Fibroblast of lung (primary cell): ENCODE measurements around the gene FDXR. TPM values are rescaled to one million over a fixed set of nuclear protein-coding genes. Genes with fewer than 3 reads are reported as not detected.

Source experiments
- DNase-seq, 2 donors: peaks; one replicate each; pipeline versions ENCODE4 v3.0.0 to v3.0.0-alpha.2; 2010; ENCODE audit warnings: low read depth in 2 of 2
- H2AFZ ChIP-seq: 2 replicates; pipeline ENCODE4 v1.5.1; 2012; ENCODE audit warnings: low read length, control low read depth, inconsistent platforms
- H3K27ac ChIP-seq: 2 replicates; pipeline ENCODE4 v1.5.1; 2011; ENCODE audit warnings: low read length, control low read depth; ENCODE audit not compliant: insufficient read depth
- H3K27me3 ChIP-seq: 2 replicates; pipeline ENCODE4 v1.5.1; 2011; ENCODE audit warnings: mild to moderate bottlenecking, low read length; ENCODE audit not compliant: control insufficient read depth, insufficient read depth
- H3K36me3 ChIP-seq: 2 replicates; pipeline ENCODE4 v1.5.1; 2011; ENCODE audit warnings: low read length; ENCODE audit not compliant: control insufficient read depth, insufficient read depth
- H3K4me1 ChIP-seq: 2 replicates; pipeline ENCODE4 v1.5.1; 2011; ENCODE audit warnings: low read length; ENCODE audit not compliant: control insufficient read depth, insufficient read depth; ENCODE audit errors: extremely low read depth
- H3K4me2 ChIP-seq: 2 replicates; pipeline ENCODE4 v1.5.1; 2011; ENCODE audit warnings: low read length, control low read depth; ENCODE audit not compliant: insufficient read depth; ENCODE audit errors: extremely low read depth
- H3K4me3 ChIP-seq, 4 experiments: fragments of 200-600 bp in 1 of 4; sonication (generic) in 1 of 4; replicated peaks in 1 of 4; 2 replicates each; pipeline ENCODE4 v1.5.1; 2011 to 2016; ENCODE audit warnings: low read length in 4 of 4, low read depth in 3 of 4, mild to moderate bottlenecking in 3 of 4, control low read depth in 2 of 4, inconsistent platforms in 1 of 4, mixed read lengths in 1 of 4; ENCODE audit not compliant: insufficient read depth in 1 of 4; ENCODE audit errors: control extremely low read depth in 1 of 4
- H3K79me2 ChIP-seq: 2 replicates; pipeline ENCODE4 v1.5.1; 2012; ENCODE audit warnings: mild to moderate bottlenecking, low read length, inconsistent platforms; ENCODE audit not compliant: control insufficient read depth, insufficient read depth
- H3K9ac ChIP-seq: 2 replicates; pipeline ENCODE4 v1.5.1; 2011; ENCODE audit warnings: mild to moderate bottlenecking, low read length, control low read depth; ENCODE audit not compliant: insufficient read depth
- H3K9me3 ChIP-seq: 2 replicates; pipeline ENCODE4 v1.5.1; 2012; ENCODE audit warnings: low read depth, low read length; ENCODE audit not compliant: control insufficient read depth, insufficient read depth
- H4K20me1 ChIP-seq: 2 replicates; pipeline ENCODE4 v1.5.1; 2011; ENCODE audit warnings: low read length; ENCODE audit not compliant: control insufficient read depth, insufficient read depth; ENCODE audit errors: extremely low read depth
- EZH2 ChIP-seq: IDR thresholded peaks from 2 replicates; pipeline ENCODE4 v1.5.1; 2012; ENCODE audit warnings: low read length, control low read depth, mild to moderate bottlenecking; ENCODE audit errors: missing control alignments
- polyA plus RNA-seq, 2 donors: library from polyadenylated mRNA; depleted of rRNA in 1 of 2; stranded (reverse) in 1 of 2; unstranded in 1 of 2; fragments of >200 nt; gene quantifications; 2 replicates each; pipeline ENCODE4 v1.2.1, GENCODE V29; 2011 to 2012; ENCODE audit warnings: missing spikeins in 1 of 2
- total RNA-seq: library from RNA; depleted of rRNA; stranded (reverse); fragments of >200 nt; gene quantifications from 2 replicates; pipeline ENCODE4 v1.2.1, GENCODE V29; 2014
- TF ChIP-seq, protein P1 (sequence below), 2 donors: IDR thresholded peaks in 1 of 2; conservative IDR thresholded peaks in 1 of 2; 1 replicate in 1 of 2; 2 replicates in 1 of 2; pipeline ENCODE4 v1.5.1; 2011 to 2012; ENCODE audit warnings: low read length in 2 of 2, control low read depth in 1 of 2, inconsistent platforms in 1 of 2, low read depth in 1 of 2, mild to moderate bottlenecking in 1 of 2

FDXR gene
- total and polyA plus RNA-seq, 2 donors (not counting 1 experiment from before 2014, with no cell fraction given), result 6.8 to 71.0 TPM

DNA sequence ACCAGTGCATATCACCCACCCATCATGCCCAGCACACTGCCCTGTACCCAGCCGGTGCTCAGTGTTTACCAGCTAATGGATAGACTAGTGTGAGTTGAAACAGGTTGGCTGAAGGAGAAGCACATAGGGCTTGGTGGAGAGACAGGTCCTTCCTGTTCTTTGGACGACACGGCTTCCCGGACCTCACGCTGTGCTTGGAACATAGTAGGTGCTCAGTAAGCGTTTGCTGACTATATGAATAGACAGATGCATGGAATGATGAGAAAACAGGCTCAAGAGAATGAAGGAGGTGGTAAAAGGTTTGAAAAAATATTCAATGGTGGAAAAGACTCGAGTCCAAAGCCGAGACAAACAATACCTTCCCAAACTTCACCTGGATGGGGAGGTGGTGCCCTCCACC, 27.4 kb upstream of the FDXR start:
- Histone ChIP-seq H3K36me3 (no peaks in the 10 kb centered on the region), H3K27me3 (peaks cover 4% of the 10 kb centered on the region), H3K4me1 (no peaks in the 10 kb centered on the region), H3K9me3 (no peaks in the 10 kb centered on the region), H4K20me1 (no peaks in the 10 kb centered on the region), H2AFZ (no peak overlapping the region), H3K4me3 (no peak overlapping the region), H3K4me2 (no peak overlapping the region), H3K79me2 (no peaks in the 10 kb centered on the region), H3K27ac (no peak overlapping the region), H3K9ac (no peak overlapping the region)
- no peak for DNase-seq
- TF ChIP-seq, protein P1, sequence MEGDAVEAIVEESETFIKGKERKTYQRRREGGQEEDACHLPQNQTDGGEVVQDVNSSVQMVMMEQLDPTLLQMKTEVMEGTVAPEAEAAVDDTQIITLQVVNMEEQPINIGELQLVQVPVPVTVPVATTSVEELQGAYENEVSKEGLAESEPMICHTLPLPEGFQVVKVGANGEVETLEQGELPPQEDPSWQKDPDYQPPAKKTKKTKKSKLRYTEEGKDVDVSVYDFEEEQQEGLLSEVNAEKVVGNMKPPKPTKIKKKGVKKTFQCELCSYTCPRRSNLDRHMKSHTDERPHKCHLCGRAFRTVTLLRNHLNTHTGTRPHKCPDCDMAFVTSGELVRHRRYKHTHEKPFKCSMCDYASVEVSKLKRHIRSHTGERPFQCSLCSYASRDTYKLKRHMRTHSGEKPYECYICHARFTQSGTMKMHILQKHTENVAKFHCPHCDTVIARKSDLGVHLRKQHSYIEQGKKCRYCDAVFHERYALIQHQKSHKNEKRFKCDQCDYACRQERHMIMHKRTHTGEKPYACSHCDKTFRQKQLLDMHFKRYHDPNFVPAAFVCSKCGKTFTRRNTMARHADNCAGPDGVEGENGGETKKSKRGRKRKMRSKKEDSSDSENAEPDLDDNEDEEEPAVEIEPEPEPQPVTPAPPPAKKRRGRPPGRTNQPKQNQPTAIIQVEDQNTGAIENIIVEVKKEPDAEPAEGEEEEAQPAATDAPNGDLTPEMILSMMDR (conservative IDR thresholded peaks at IDR 0.05 in 1 of 2, IDR thresholded peaks at IDR 0.05 in 1 of 2; ENCODE audit: low read depth in 1 of 2, low read length in 2 of 2), result no peak

DNA sequence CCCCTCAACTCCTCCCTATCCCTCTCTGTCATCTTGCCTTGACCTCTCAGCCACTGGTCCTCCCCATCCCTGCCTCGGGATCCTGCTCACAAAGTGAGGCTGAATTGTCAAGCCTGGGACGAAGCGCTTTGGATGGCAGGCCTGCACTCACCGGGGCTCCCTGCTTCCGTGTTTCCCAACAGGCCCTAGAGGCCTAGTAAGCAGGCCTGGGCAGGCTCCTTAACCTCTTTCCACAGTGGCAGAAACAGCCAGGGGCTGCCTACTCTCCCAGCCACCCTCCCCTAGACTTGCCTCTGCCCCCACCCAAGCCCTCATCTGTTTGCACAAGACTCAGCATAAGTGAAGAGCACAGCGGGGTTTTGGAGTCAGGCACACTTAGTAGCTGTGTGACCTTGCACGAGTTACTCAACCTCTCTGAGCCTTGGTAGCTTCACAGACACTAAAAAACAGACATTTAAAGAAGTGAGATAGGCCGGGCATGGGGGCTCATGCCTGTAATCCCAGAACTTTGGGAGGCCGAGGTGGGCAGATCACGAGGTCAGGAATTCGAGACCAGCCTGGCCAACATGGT, 25.7 kb upstream of the FDXR start:
- Histone ChIP-seq H3K36me3 (no peaks in the 10 kb centered on the region), H3K4me1 (no peaks in the 10 kb centered on the region), H3K79me2 (no peaks in the 10 kb centered on the region), H3K4me2 (no peak overlapping the region), H3K4me3 (no peak overlapping the region), H4K20me1 (no peaks in the 10 kb centered on the region), H3K27me3 (peaks cover 13% of the 10 kb centered on the region), H3K27ac (no peak overlapping the region), H3K9ac (no peak overlapping the region), H2AFZ (no peak overlapping the region), H3K9me3 (no peaks in the 10 kb centered on the region)
- DNase-seq, result no peak
- TF ChIP-seq, protein P1 (conservative IDR thresholded peaks at IDR 0.05 in 1 of 2, IDR thresholded peaks at IDR 0.05 in 1 of 2; ENCODE audit: low read depth in 1 of 2, low read length in 2 of 2), result no peak
- no peak for TF ChIP-seq EZH2

DNA sequence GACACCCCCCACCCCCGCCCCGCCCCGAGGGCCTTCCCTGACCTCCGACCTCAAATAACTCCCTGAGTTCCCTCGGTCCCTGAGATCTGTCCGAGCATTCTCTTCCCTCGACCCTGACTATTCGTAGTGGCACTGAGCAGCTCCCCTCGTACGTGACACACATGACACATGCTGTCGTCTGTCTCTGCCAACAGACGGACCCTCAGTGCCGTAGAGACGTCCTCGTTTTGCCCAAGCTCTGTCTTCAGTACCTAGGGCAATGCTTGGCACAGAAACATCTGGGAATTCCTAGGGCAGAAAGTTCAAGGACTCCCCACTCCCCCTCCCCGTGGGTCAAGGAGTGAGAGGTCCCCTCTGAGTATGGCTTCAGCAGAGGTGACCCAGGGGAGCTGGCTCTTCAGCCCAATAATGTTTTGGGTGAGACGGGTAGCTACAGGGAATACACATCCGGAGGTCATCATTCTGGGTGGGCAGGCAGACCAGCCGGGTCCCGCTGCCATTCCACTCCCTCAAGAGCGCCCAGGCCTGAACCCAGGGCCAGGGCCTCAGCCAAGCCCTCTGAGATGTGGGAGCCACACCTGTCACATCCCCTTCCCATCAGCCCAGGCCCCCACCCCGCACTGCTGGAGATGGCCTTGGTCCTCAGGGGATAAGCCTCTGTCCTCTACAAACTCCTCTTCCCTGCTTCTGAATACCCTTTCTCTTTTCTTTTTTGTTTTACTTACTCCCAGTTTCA, 21.3 kb upstream of the FDXR start:
- H3K27ac ChIP-seq, result no peak overlapping the region
- no peak for DNase-seq
- H2AFZ ChIP-seq, result no peak overlapping the region
- no peaks in the 10 kb centered on the region for H3K4me1 ChIP-seq
- TF ChIP-seq EZH2, result peak; percentile 92
- TF ChIP-seq, protein P1 (conservative IDR thresholded peaks at IDR 0.05 in 1 of 2, IDR thresholded peaks at IDR 0.05 in 1 of 2; ENCODE audit: low read depth in 1 of 2, low read length in 2 of 2), result no peak
- H3K9me3 ChIP-seq, result no peaks in the 10 kb centered on the region
- no peaks in the 10 kb centered on the region for H4K20me1 ChIP-seq
- H3K9ac ChIP-seq, result no peak overlapping the region
- H3K4me3 ChIP-seq, result no peak overlapping the region
- H3K36me3 ChIP-seq, result no peaks in the 10 kb centered on the region
- no peaks in the 10 kb centered on the region for H3K79me2 ChIP-seq
- no peak overlapping the region for H3K4me2 ChIP-seq
- H3K27me3 ChIP-seq, result peaks cover 32% of the 10 kb centered on the region
